Peyer's patch (tissue), 4 donors: Measurements from ENCODE around the gene ABHD2.

Experiments used
- POLR2A ChIP-seq, 2 donors: fragments of 450-650 bp; IDR thresholded peaks; one replicate each; pipeline ENCODE4 v1.5.1; 2017; ENCODE audit warnings: antibody characterized with exemption in 2 of 2, mild to moderate bottlenecking in 2 of 2, moderate library complexity in 2 of 2
- TF ChIP-seq, protein P1 (sequence below), 6 experiments: fragments of 450-650 bp in 4 of 6; fragments of 200-600 bp in 2 of 6; sonication (generic) in 1 of 6; IDR thresholded peaks; one replicate each; pipeline ENCODE4 v1.5.1; 2017 to 2019; ENCODE audit warnings: antibody characterized with exemption in 6 of 6, mild to moderate bottlenecking in 3 of 6, moderate library complexity in 1 of 6

DNA sequence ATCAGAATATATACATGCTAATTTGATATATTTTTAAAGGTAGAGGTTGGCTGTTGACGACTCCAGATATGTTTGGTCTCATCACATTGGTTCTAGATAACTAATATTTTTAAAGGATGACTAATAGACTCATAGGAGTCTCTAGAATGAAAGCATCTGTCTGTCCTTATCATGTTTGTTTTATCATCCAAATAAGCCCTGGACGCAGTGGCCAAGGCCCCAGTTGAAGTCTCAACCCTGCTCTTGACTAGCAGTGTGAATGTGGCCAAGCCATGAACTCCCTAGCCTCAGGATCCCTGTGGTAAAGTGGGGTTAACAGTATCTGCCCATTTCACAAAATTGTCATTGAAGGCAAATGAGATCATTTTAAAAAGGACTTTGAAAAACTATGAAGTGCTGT, 53.6 kb downstream of the ABHD2 start:
- TF ChIP-seq, protein P1, sequence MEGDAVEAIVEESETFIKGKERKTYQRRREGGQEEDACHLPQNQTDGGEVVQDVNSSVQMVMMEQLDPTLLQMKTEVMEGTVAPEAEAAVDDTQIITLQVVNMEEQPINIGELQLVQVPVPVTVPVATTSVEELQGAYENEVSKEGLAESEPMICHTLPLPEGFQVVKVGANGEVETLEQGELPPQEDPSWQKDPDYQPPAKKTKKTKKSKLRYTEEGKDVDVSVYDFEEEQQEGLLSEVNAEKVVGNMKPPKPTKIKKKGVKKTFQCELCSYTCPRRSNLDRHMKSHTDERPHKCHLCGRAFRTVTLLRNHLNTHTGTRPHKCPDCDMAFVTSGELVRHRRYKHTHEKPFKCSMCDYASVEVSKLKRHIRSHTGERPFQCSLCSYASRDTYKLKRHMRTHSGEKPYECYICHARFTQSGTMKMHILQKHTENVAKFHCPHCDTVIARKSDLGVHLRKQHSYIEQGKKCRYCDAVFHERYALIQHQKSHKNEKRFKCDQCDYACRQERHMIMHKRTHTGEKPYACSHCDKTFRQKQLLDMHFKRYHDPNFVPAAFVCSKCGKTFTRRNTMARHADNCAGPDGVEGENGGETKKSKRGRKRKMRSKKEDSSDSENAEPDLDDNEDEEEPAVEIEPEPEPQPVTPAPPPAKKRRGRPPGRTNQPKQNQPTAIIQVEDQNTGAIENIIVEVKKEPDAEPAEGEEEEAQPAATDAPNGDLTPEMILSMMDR (IDR thresholded peaks at IDR 0.05): no peak
- TF ChIP-seq POLR2A (IDR thresholded peaks at IDR 0.05): no peak
